Stimulated activated CD4-positive, alpha-beta T cell treated with anti-CD3 and anti-CD28 coated beads, Interleukin-2, amount 100 ng/mL, for 48 hours (primary cell): ENCODE results near the gene RPRD2.
"Not testable (repeated sequence)": the region's sequence is repeated elsewhere in the genome, so short reads cannot be mapped to it uniquely, and the experiment has no call there.

ENCODE experiments used
- DNase-seq, 2 donors: peaks; one replicate each; pipeline ENCODE4 v3.0.0-alpha.2; 2020

The RPRD2 gene

DNA sequence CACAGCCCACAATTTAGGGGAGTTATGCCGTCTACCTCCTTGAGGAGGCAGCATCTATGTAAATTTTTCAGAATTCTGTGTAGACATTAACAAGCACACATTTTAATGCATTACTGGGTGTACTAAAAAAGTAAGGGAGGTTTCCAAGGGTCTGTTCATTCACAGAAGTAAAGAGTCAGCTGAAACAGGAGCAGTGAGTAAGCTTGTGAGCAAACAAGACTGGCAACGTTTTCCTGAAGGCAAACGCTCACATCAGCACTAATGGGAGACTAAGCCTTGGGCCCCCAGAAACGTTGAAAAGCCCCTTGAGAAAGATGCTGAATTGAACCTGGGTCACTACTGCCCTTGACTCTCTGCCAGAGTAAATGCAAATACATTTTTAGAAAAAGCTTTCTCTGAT, 25.7 kb downstream of the RPRD2 start:
- DNase-seq, result no peak

DNA sequence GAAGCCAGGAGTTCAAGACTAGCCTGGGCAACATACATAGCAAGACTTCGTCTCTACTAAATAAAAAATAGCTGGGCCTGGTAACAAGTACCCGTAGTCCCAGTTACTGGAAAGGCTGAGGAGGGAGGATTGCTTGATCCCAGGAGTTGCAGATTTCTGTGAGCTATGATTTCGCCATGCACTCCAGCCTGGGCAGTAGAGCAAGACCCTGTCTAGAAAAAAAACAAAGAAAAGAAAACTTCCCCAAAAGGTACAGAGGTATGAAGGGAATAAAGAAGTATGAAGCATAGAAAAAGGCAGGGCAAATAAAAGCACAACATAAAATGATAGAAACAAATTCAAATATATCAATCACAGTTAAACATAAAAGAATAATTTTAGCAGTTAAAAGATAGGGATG, 28.7 kb downstream of the RPRD2 start:
- no peak for DNase-seq

DNA sequence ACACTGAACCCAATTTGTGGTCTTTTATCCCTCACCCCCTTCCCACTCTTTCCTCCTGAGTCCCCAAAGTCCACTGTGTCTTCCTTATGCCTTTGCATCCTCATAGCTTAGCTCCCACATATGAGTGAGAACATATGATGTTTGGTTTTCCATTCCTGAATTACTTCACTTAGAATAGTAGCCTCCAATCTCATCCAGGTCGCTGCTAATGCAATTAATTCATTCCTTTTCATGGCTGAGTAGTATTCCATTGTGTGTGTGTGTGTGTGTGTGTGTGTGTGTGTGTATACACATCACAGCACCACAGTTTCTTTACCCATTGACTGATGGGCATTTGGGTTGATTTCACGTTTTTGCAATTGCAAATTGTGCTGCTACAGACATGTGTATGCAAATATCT, 31.2 kb downstream of the RPRD2 start:
- DNase-seq, result not testable (repeated sequence)

DNA sequence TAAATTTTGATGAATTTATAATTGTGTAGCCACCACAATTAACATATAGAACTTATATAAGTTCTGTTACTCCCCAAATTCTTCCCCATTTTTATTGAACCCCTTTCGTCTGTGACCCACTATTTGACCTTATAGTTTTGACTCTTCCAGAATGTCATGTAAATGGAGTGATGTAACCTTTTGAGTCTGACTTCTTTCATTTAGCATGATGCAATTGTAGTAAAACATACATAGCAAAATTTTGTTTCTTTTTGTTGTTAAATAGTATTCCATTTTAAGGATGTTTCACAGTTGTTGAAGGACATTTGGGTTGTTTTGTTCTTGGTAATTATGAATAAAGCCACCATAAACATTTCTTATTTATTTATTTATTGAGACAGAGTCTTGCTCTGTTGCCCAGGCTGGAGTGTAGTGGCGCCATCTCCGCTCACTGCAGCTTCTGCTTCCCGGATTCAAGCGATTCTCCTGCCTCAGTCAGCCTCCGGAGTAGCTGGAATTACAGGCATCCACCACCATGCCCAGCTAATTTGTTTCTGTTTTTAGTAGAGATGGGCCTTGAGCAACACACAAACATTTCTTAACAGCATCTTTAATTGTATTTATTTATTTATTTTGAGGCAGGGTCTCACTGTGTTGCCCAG, 33.6 kb downstream of the RPRD2 start:
- no peak for DNase-seq

DNA sequence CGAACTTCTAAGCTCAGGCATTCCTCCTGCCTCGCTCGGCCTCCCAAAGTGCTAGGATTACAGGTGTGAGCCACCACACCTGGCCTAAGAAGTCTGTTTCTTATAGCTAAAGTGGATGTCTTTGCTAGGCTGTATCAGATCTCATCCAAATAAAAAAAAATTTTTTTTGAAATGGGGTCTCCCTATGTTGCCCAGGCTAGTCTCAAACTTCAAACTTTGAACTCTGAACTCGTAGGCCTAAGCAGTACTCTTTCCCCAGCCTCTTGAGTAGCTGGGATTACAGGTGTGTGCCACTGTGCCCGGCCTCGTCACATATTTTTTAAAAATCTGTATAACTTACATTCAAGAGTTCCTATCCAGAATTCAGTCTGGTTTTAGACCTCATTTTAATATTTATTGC, 40.5 kb downstream of the RPRD2 start:
- DNase-seq, result no peak

DNA sequence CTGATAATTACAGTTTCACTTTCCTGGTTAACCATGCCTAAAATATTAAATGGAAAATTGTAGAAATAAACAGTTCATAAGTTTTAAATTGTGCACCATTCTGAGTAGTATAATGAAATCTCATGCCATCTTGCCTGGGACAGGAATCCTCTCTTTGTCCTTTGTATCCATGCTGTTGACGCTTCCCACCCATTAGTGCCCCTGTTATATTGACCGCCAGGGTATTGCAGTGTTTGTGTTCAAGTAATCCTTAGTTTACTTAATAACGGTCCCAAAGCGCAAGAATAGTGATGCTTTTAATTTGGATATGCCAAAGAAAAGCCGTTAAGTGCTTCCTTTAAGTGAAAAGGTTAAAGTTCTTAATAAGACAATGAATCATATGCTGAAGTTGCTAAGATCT, 41.7 kb downstream of the RPRD2 start:
- no peak for DNase-seq

DNA sequence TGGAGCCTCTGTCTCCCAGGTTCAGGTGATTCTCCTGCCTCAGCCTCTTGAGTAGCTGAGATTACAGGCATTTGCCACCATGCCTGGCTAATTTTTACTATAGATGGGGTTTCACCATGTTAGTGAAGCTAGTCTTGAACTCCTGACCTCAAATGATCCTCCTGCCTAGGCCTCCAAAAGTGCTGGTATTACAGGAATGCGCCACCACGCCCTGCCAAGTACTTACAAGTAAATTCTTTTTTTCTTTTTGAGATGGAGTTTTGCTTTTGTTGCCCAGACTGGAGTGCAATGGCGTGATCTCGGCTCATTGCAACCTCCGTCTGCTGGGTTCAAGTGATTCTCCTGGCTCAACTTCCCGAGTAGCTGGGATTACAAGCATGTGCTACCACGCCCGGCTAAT, 42.5 kb downstream of the RPRD2 start:
- DNase-seq, result no peak

DNA sequence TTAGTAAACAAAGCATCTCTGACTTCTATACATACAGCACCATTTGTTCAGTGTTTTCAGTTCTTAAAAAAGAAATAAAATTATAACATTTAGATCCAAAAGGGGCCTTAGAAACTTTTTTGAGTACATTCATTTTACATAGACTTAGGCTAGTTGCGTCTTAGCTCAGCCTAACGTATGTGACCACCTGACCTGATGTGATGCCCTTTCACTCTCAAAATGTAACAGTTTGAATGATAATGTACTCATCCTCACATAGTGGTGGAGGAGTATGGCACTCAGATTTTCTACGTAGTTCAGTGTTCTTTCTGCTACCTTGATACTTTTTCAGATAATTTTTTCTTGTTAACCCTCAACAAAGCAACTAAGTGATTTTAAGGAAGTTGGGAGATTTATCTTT, 43.4 kb downstream of the RPRD2 start:
- DNase-seq, result no peak

DNA sequence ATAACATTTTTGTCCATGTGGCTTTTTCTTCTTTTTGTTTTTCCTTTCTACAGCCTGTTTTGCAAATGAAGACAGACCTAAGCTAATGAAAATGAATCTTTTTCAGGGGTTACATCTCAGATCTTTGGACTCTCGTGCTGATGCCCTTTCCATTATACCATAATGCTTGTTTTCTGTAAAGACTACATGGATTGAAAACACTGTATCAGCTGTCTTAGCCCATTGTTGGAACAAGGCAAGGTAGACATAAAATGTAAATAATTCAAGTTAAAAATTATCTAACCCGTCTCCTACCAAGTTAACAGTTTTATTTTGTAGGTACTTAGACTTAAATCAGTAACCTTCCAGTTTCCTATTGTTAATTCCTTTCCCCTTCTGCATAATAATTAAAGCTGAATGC, 44.9 kb downstream of the RPRD2 start:
- DNase-seq, result no peak

DNA sequence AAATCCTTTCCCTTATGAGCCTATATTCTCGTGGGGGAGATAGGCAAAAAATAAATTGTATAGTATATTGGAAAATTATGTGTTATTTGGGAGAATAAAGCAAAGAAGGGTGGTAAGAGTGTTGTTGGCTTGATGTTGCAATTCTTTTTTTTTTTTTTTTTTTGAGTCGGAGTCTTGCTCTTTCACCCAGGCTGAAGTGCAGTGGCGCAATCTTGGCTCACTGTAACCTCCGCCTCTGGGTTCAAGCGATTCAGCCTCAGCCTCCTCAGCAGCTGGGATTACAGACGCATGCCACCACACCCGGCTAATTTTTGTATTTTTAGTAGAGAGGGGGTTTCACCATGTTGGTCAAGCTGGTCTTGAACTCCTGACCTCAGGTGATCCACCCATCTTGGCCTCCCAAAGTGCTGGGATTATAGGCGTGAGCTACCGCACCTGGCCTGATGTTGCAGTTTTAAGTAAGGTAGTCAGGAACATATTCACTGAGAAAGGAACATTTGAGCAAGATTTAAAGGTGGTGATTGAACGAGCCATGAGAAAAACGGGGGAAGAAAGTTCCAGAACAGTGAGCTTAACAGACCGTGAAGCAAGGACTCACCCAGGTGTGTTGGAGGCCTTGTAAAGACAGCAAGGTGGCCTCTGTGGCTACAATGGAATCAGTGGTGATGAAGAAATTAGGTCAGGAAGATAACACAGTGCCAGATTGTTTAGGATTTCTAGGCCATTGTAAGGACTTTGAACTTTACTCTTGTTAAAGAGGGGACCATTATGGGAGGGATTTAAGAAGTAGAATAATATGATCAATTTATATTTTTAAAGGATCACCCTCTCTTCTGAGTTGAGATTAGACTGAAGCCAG, 45.8 kb downstream of the RPRD2 start:
- DNase-seq, result no peak

DNA sequence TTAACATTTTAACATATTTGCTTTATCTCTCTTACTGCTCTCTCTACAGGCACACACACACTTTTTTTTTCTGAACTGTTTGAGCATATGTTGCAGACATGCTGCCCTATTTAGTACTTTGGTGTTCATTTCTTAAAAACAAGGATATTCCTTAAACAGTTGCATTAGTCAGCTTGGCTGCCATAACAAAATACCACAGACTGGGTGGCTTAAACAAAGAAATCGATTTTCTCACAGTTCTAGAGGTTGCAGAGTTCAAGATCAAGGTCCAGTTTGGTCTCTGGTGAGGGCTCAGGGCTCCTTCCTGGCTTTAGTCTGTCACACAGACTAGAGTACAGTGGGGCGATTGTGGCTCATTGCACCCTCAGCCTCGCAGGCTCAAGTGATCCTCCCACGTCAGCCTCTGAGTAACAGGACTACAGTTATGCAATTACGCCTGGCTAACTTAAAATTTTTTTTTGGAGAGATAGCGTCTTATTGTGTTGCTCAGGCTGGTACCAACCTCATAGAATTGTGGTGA, 46.7 kb downstream of the RPRD2 start:
- DNase-seq, result no peak

DNA sequence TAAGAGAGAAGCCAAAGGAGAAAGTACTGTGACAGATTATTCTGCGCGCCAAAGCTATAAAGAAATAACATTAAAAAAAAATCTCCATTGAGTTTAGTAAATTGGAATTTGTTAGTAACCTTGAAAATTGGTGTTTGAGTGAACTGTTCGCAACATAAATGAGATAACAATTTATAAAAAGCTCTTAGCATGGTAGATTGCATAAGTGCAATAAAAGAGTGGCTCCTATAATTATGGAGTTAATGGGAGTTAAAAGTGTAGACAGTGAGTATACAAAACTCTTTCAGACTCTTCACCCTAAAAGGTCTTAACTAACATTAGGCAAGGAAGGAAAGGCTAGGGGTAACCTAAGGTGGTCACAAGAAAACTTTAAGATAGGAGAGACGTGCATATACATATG, 50.6 kb downstream of the RPRD2 start:
- no peak for DNase-seq

DNA sequence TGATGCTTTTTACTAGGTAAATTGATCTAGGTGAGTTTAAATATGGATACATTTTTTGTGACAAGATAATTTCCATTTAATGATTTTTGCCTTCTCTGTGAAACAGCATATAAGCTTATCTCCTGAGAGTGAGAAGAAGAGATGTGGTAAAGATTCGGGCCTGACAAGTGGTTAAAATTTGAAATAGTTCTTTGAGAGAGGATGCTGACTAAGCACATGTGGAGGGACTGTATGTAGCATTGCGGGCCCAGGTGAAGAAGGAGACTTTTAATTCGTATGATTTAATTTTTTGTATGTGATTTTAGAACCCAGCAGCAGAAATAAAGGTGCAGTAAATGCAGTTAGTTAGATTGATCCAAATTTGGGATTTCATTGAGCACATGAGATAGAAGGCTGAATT, 51.9 kb downstream of the RPRD2 start:
- no peak for DNase-seq

DNA sequence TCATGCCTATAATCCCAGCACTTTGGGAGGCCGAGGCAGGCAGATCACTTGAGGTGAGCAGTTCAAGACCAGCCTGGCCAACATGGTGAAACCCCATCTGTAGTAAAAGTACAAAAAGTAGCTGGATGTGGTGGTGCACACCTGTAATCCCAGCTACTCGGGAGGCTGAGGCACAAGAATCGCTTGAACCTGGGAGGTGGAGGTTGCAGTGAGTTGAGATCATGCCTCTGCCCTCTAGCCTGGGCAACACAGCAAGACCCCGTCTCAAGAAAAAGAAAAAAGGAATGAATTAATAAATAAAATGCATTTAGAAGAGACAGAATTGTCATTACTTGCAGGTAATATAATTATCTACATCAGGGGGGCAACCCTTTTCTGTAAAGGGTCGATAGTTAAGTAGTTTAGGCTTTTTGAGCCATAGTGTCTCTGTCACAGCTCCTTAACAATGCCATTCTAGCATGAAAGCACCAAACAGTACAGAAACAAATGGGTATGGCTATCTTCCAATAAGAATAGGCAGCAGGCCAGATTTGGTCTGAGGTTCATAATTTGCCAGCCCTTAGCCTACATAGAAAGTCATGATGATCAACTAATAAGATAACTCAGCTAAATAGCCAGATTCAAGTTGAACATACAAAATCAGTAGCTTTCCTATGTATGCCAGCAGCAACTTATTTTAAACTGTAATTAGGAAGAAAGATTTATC, 56.8 kb downstream of the RPRD2 start:
- no peak for DNase-seq

DNA sequence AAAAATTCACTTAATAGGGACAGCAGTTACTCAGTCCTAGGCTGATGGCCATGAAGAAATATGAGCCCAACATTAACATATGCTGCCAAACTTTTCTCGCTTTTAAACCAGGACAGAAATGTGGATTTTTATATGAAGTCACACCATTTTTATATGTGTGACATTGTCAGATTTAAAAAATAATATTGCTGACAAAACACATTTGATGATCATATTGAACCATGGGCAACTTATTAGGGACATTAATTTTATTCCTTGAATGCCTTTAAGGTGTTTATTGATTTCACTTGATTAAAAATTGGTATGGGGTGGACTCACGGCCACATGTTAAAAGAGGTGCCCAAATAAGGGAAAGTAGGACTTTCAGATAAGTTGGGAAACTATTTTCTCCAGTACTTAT, 58.6 kb downstream of the RPRD2 start:
- DNase-seq, result no peak

DNA sequence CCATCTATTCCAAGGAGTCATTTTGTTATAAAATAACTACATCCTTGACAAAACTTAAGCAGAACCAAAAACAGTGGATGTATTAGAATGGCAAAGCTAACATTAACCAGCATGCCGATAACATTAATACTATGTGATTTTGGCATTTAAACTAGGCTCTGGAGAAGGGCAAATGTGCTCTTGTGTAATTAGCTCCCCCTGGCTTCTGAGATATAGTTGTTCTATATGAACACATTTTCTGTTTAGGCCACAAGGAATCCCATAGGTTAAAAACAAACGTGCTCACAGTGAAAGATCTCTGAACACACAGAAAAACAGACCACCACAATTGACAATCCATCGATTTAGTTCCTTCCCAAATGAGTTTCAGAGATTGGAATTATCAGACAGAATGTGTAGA, 65.9 kb downstream of the RPRD2 start:
- no peak for DNase-seq

DNA sequence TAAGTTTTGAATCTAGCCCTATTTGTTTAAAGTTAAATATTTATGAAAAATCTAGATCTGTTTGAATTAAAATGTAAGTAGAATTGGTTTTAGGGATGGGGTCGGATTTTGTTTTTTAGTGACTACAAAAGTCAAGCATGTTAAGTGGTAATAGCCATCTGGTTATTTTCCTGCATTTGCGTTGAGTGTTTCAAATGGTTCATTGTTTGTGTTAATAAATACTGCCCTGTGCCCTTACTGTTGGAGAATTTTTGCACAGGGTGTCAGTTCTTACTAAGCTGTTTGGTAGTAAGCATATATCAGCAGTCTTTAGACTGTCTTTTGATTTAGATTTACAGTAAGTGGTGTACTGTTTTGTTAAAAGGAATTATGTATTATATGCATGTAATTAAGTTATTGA, 77.2 kb downstream of the RPRD2 start:
- no peak for DNase-seq

DNA sequence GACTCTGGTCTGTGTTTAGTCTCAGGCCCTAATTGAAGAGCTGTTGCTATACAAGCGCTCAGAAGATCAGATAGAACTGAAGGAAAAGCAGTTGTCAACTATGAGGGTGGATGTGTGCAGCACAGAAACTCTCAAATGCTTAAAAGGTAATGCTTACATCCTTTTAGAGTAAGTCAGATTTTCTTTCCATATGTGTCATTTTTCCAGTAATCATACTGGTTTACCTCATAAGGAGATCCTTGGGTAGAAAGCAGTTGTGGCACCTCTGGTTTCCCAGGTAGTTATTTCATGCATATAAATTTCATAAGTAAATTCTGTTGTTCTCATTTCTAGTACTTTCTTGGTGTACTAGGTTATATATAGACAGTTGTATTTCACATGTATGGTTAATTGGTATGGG, 80.3 kb downstream of the RPRD2 start:
- DNase-seq, result no peak

DNA sequence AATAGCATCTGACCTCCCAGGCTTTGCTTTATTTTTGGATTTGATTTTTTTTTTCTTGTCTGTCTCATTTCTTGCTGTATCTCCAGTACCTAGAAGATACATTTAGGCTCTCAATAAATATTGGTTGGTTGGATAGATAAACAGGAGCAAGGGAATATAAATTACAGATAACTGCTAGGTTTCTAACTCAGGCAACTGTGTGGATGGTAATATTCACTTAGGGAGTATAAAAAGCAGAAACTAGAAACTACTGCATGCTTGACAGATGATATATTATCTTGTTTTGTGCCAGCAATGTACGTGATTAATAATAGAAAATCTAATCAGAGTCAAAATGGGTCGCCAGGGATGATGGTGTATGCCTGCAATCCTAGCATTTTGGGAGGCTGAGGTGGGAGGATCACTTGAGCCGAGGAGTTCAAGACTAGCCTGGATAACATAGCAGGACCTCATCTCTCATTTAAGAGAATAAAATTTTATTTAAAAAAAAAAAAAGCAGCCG, 92.2 kb downstream of the RPRD2 start:
- DNase-seq, result no peak

DNA sequence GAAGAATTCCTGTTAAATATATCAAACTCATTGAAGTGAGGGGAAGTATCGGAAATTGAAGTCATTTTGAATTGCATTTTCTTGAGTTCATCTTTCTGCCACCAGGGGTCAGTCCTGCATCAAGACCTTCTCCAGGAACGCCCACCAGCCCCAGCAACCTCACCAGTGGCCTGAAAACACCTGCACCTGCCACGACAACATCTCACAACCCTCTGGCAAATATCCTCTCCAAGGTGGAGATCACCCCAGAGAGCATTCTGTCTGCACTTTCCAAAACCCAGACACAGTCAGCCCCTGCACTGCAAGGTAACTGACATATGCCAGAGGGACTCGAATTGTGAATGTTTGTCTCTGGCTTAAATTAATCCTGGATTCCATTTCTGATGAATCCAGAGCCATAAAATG, 100.5 kb downstream of the RPRD2 start:
- peak; percentile 69 to 73 for DNase-seq

DNA sequence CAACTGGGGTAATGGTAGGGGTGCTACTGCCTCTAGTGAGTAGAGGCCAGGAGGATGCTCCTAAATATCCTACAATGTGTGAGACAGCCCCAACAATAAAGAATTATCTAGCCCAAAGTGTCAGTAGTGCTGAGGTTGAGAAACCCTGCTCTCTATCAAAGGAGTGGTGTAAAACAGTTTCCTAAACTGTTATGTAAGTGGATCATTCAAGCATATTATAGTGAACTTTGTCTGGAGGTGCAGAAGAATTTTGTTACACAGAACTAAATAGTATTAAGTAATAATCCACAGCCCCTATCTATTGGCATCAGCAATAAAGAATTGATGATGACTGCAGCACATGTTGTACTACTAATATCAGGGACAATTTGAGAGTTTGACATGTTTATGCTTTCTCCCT, 103.0 kb downstream of the RPRD2 start:
- no peak for DNase-seq

DNA sequence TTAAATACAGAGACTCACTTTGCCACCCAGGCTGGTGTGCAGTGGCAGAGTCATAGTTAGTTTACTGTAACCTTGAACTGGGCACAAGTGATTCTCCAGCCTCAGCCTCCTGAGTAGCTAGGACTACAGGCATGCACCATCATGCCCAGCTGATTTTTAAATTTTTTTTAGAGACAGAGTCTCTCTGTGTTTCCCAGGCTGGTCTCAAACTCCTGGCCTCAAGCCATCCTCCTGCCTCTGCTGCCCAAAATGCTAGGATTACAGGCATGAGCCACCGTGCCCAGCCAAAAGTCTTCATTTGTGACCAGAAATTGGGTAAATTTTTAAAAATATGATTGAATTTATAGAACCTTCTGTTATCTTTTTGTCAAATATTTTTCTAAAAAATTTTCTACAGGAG, 105.3 kb downstream of the RPRD2 start:
- no peak for DNase-seq

DNA sequence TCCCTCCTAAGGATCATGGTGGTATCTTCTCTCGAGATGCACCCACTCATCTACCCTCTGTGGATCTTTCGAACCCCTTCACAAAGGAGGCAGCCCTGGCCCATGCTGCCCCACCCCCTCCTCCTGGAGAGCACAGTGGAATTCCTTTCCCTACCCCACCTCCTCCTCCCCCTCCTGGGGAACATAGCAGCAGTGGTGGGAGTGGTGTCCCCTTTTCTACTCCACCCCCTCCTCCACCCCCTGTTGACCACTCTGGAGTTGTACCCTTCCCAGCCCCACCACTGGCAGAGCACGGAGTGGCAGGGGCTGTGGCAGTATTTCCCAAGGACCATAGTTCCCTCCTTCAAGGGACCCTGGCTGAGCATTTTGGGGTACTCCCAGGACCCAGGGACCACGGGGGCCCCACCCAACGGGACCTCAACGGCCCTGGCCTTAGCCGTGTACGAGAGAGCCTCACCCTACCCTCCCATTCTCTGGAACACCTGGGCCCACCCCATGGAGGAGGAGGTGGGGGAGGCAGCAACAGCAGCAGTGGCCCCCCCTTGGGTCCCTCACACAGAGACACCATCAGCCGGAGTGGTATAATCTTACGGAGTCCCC, 108.8 kb downstream of the RPRD2 start:
- DNase-seq, result no peak
